Lung (tissue), 12 donors: Measurements from ENCODE around the gene PDE4B. TPM values are rescaled to one million over a fixed set of nuclear protein-coding genes. Genes with fewer than 3 reads are reported as not detected.

ENCODE experiments used
- ATAC-seq: fragments of 200-7000 bp; cut with Tn5 transposase; one replicate; pipeline ENCODE4 v1.9.1; 2020; ENCODE audit warnings: moderate number of reproducible peaks; ENCODE audit not compliant: insufficient read depth, low FRiP score
- DNase-seq, 3 donors: peaks; one replicate each; pipeline ENCODE4 v3.0.0-alpha.2; 2013 to 2017
- H3K27ac ChIP-seq, 2 donors: one replicate each; pipeline ENCODE4 v1.5.1; 2013; ENCODE audit warnings: mild to moderate bottlenecking in 2 of 2, moderate library complexity in 2 of 2, control low read depth in 1 of 2, inconsistent platforms in 1 of 2, low read depth in 1 of 2, low read length in 1 of 2
- H3K27me3 ChIP-seq, 3 donors: one replicate each; pipeline ENCODE4 v1.5.1; 2013; ENCODE audit warnings: low read length in 2 of 3; ENCODE audit not compliant: control insufficient read depth in 3 of 3, insufficient read depth in 3 of 3
- H3K36me3 ChIP-seq, 4 donors: one replicate each; pipeline ENCODE4 v1.5.1; 2013; ENCODE audit warnings: low read length in 4 of 4, mild to moderate bottlenecking in 1 of 4, moderate library complexity in 1 of 4; ENCODE audit not compliant: control insufficient read depth in 4 of 4, insufficient read depth in 4 of 4
- H3K4me1 ChIP-seq, 5 donors: one replicate each; pipeline ENCODE4 v1.5.1; 2013; ENCODE audit warnings: low read length in 5 of 5, mild to moderate bottlenecking in 2 of 5, moderate library complexity in 1 of 5; ENCODE audit not compliant: control insufficient read depth in 5 of 5, insufficient read depth in 5 of 5
- H3K4me3 ChIP-seq: one replicate; pipeline ENCODE4 v1.5.1; 2013; ENCODE audit warnings: mild to moderate bottlenecking, control low read depth, moderate library complexity
- H3K9ac ChIP-seq, 2 donors: one replicate each; pipeline ENCODE4 v1.5.1; 2013; ENCODE audit warnings: low read length in 2 of 2, control low read depth in 1 of 2; ENCODE audit not compliant: insufficient read depth in 1 of 2
- H3K9me3 ChIP-seq, 4 donors: one replicate each; pipeline ENCODE4 v1.5.1; 2013; ENCODE audit warnings: low read length in 3 of 4, mild to moderate bottlenecking in 1 of 4, moderate library complexity in 1 of 4; ENCODE audit not compliant: control insufficient read depth in 4 of 4, insufficient read depth in 3 of 4
- CTCF ChIP-seq: IDR thresholded peaks from 2 replicates; pipeline ENCODE4 v1.5.1; 2012; ENCODE audit warnings: mild to moderate bottlenecking; ENCODE audit errors: control extremely low read depth, extremely low read depth
- WGBS, 2 donors: extraction: QIAGEN DNeasy Blood & Tissue Kit; methylation state at CpG; one replicate each; pipeline ENCODE4 v1.1.7; 2013; 5-methylcytosine and 5-hydroxymethylcytosine counted together
- polyA plus RNA-seq, 2 donors: library from polyadenylated mRNA; stranded (reverse); fragments of 200-250 nt; gene quantifications; one replicate each; pipeline ENCODE4 v1.2.1, GENCODE V29; 2013
- total RNA-seq, 2 donors: library from RNA; depleted of rRNA in 1 of 2; stranded (reverse); fragments of >200 nt in 1 of 2; gene quantifications; one replicate each; pipeline ENCODE4 v1.2.1, GENCODE V29; 2014 to 2021
- donor health status: control.
- donor health status: control.
- donor health status: Bipolar disorder and iron deficiency.
- donor health status: healthy.
- donor health status: DM: yes; HTN: yes; CAD: no.

PDE4B gene
- total and polyA plus RNA-seq, 4 donors, result 4.0 to 96.2 (median 20.2) TPM

- Histone ChIP-seq H3K36me3 (peaks cover 4 to 14% (median 8%) of the 10 kb centered on the region in 4 donors), H3K9ac (no peak overlapping the region), H3K27me3 (no peaks in the 10 kb centered on the region), H3K9me3 (no peaks in the 10 kb centered on the region), H3K27ac (no peak overlapping the region), H3K4me3 (no peak overlapping the region), H3K4me1 (peaks cover 4 to 30% (median 9%) of the 10 kb centered on the region in 5 donors)
- no peak for TF ChIP-seq CTCF
- DNase-seq (peak in 1 of 3 donors; percentile 32), ATAC-seq (no peak)
- 45 to 65% methylated on average over 2 of the region's 2 CpGs for WGBS, 2 donors
Measured at GRCh38 chr1:66375125-66375524, 582.4 kb downstream of the PDE4B start.

GRCh38 chr1:66380452-66381212 is 587.9 kb downstream of the PDE4B start:
- Histone ChIP-seq H3K27me3 (no peaks in the 10 kb centered on the region), H3K9ac (no peak overlapping the region), H3K9me3 (peaks cover 0 to 4% (median 0%) of the 10 kb centered on the region in 4 donors), H3K4me1 (peaks cover 0 to 8% (median 5%) of the 10 kb centered on the region in 5 donors), H3K27ac (no peak overlapping the region), H3K36me3 (no peaks in the 10 kb centered on the region), H3K4me3 (no peak overlapping the region)
- DNase-seq (no peak), ATAC-seq (peak; percentile 72)
- TF ChIP-seq CTCF, result no peak
- 39 to 63% methylated on average over 3 of the region's 3 CpGs for WGBS, 2 donors

GRCh38 chr1:66381621-66382275 is 589.1 kb downstream of the PDE4B start:
- Histone ChIP-seq H3K9me3 (peaks cover 0 to 5% (median 0%) of the 10 kb centered on the region in 4 donors), H3K4me1 (peaks cover 0 to 8% (median 5%) of the 10 kb centered on the region in 5 donors), H3K27me3 (no peaks in the 10 kb centered on the region), H3K36me3 (no peaks in the 10 kb centered on the region), H3K4me3 (no peak overlapping the region), H3K9ac (no peak overlapping the region), H3K27ac (no peak overlapping the region)
- no peak for TF ChIP-seq CTCF
- ATAC-seq, result no peak
- WGBS, 2 donors, result 84% methylated on average over 9 of the region's 9 CpGs
- DNase-seq, result no peak
